Mucosa of descending colon (tissue), 3 donors: ENCODE results near the gene MMP14. TPM values are rescaled to one million over a fixed set of nuclear protein-coding genes. Genes with fewer than 3 reads are reported as not detected.
A peak's percentile ranks its signal among the peaks of the same experiment; 100 is the strongest.

Experiments
- ATAC-seq: fragments of 200-7000 bp; cut with Tn5 transposase; one replicate; pipeline ENCODE4 v1.9.1; 2020; ENCODE audit warnings: mild to moderate bottlenecking, moderate library complexity
- DNase-seq, 3 donors: peaks; one replicate each; pipeline ENCODE4 v3.0.0-alpha.2; 2020
- H3K36me3 ChIP-seq: fragments of 200-600 bp; one replicate; pipeline ENCODE4 v1.8.0; 2021; ENCODE audit warnings: low read depth, mild to moderate bottlenecking
- H3K4me1 ChIP-seq: fragments of 200-600 bp; one replicate; pipeline ENCODE4 v1.8.0; 2021; ENCODE audit warnings: low read depth, mild to moderate bottlenecking
- H3K4me3 ChIP-seq: fragments of 200-600 bp; one replicate; pipeline ENCODE4 v1.8.0; 2021; ENCODE audit warnings: mild to moderate bottlenecking
- H3K9me3 ChIP-seq: fragments of 200-600 bp; one replicate; pipeline ENCODE4 v1.8.0; 2021; ENCODE audit warnings: mild to moderate bottlenecking
- intact Hi-C, 2 donors: fragments of 100-400 bp; cut with DNase I in 1 of 2; cut with micrococcal nuclease in 1 of 2; formaldehyde crosslinking; loops; one replicate each; pipeline versions ENCODE4 v1.11.0 to v1.11.1; 2022; cut with DNase I, micrococcal nuclease
- total RNA-seq, 3 donors: library from RNA; stranded (reverse); fragmentation: NEBNext Ultra II Directional in 2 of 3; extraction: Animal tissue kit (Norgen Biotek cat#: 25700) in 2 of 3; gene quantifications; one replicate each; pipeline versions ENCODE4 v1.2.1 to v1.2.4, GENCODE V29; 2021 to 2023
- TF ChIP-seq, protein P1 (sequence below): fragments of 200-600 bp; IDR thresholded peaks from one replicate; pipeline ENCODE4 v1.8.0; 2022; ENCODE audit warnings: antibody characterized with exemption, mild to moderate bottlenecking
- donor health status: DM: no; HTN: no; CAD: no; lungs with moderate emphysema.
- donor health status: DM: no; HTN: no; CAD: no.
- donor health status: DM: no; HTN: yes; CAD: no.

The MMP14 gene
- total RNA-seq, 3 donors from 2014 or later = 48.1 to 161 (median 104) TPM

DNA sequence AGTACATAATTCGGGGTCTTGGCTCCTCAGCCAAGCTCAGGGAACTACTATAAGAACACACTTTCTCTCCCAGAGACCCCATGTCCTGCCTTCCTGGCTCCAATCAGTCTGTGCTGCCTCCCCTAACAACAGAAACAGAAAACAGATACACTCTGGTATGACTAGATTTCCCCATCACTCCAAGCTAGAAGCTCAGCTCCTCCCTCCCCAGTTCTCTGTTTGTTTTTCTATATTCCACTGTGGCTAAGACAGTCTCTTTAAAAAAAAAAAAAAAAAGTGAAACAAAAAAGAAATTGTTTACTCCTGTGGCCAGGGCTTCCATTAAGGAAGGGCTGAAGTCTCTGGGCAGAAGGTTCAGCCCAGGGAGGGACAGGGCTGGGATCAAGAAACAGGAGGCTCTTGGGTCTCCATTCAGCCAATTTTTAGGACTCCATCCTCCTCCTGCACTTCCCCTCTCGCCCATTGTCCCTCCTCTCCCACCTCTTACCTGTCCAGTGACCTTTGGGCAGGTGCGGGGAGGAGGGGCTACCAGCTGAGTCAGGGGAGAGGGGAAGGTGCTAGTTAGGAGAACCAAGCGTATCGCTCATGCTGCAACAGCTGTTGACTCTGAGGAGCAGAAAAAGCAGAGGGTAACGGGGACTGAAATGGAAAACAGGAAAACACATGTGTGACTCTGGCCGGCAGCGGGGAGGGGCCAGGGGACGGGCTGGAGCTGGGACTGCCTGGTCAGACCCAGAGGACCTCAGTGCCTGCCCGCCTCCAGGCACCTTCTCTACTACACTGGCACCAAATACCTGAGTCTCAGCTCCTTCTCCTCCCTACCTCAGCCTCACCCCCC is 17.0 kb upstream of the MMP14 start:
- H3K9me3 ChIP-seq = no peaks in the 10 kb centered on the region
- H3K4me1 ChIP-seq = peaks cover 14% of the 10 kb centered on the region
- no peaks in the 10 kb centered on the region for H3K36me3 ChIP-seq
- TF ChIP-seq, protein P1, sequence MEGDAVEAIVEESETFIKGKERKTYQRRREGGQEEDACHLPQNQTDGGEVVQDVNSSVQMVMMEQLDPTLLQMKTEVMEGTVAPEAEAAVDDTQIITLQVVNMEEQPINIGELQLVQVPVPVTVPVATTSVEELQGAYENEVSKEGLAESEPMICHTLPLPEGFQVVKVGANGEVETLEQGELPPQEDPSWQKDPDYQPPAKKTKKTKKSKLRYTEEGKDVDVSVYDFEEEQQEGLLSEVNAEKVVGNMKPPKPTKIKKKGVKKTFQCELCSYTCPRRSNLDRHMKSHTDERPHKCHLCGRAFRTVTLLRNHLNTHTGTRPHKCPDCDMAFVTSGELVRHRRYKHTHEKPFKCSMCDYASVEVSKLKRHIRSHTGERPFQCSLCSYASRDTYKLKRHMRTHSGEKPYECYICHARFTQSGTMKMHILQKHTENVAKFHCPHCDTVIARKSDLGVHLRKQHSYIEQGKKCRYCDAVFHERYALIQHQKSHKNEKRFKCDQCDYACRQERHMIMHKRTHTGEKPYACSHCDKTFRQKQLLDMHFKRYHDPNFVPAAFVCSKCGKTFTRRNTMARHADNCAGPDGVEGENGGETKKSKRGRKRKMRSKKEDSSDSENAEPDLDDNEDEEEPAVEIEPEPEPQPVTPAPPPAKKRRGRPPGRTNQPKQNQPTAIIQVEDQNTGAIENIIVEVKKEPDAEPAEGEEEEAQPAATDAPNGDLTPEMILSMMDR = no peak
- intact Hi-C loops = no loop called here
- ATAC-seq = peak; percentile 19
- no peak overlapping the region for H3K4me3 ChIP-seq
- peak; percentile 55 to 68 (median 56) for DNase-seq

DNA sequence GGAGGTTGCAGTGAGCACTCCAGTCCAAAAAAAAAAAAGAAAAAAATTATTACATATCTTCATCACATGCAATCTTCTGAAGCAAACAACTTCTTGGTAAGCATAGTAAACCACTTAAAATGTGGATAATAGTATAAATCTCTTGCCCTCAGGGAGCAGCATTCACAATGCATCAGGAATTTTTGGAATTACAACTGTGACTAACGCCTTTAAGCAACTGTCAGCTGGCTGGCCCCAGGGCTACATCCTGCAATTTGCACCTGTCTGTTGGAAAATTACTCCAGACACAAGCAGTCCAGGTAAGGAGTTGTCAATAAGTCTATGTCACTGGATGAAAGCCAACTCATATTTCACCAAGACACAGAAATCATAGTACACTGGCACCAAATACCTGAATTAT is 15.7 kb upstream of the MMP14 start:
- no peaks in the 10 kb centered on the region for H3K36me3 ChIP-seq
- intact Hi-C loops = no loop called here
- ATAC-seq = no peak
- no peak for DNase-seq
- H3K9me3 ChIP-seq = no peaks in the 10 kb centered on the region
- TF ChIP-seq, protein P1 = no peak
- H3K4me3 ChIP-seq = no peak overlapping the region
- peaks cover 11% of the 10 kb centered on the region for H3K4me1 ChIP-seq

DNA sequence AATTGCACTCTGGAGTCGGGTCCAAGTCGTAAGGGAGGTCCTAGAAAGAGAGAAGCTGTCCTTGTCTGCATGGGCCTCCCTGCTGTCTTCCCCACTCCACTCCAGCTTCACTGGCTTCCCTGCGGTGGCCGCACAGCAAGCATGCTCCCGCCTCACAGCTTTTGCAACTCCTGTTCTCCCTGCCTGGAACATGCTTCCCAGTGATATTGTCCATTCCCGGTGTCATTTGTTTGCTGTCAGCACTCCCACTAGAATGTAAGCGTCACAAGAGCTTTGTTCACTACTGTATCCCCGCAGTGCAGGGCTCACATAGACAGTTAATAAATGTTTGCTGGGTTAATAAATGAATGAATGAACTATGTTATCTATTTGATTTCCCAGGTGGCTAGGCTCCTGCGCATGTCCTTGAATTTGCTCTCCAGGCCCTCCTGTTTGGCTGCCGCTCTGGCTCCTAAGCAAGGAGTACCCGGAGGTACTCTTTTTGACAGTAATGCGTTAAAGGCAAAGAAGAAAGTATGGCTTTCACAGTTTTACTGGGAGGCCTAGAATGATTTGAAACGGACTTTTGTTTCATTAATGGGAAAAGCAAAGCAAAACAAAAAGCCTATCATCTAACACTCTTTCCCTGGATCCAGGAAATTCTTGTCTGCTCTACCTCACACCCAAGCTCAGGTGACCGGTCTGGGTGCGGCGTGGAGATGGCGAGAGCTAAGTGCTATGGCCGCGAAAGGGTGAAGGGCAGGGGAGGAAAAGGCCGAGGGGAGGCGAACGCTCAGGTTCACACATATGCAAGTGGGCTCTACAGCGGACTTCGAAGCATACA is 15.0 kb upstream of the MMP14 start:
- Histone ChIP-seq H3K4me3 (no peak overlapping the region), H3K9me3 (no peaks in the 10 kb centered on the region), H3K36me3 (no peaks in the 10 kb centered on the region), H3K4me1 (peaks cover 11% of the 10 kb centered on the region)
- DNase-seq (peak in 1 of 3 donors; percentile 60), ATAC-seq (no peak)
- intact Hi-C loops = loop anchor here in 1 of 2 donors (2.0 kb wide), 1 partner anchor 79 kb away; no protein-coding TSS in a partner anchor
- TF ChIP-seq, protein P1 = no peak

DNA sequence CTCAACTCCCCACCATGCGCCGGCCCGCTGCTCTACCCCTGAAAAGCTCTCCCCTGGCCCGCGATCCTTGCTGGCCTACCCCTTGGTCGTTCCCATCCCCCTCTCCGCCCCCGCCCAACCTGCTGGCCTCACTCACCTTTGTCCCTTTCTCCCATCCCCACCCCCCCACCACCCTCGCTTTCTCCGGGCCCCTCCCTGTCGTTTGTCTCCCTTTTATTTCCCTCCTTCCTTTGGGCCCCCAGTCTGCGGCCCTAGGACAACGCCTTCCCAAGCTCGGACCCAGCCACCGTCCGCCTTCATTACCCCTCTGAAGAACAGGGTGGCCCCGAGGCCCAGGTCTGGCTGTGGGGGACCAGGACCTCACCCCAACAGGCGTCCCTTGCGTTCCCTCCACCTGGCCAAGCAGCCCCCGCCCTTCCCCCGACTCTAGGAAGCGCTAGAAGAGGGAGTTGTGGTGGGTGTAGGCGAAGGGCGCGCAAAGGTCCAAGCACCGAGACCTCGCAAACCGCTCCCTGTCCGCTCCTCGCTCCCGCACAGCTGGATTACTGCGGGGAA is 14.3 kb upstream of the MMP14 start:
- ATAC-seq (no peak), DNase-seq (peak in 1 of 3 donors; percentile 26)
- TF ChIP-seq, protein P1 = no peak
- Histone ChIP-seq H3K36me3 (no peaks in the 10 kb centered on the region), H3K4me3 (no peak overlapping the region), H3K9me3 (no peaks in the 10 kb centered on the region), H3K4me1 (peaks cover 11% of the 10 kb centered on the region)
- intact Hi-C loops = loop anchor here in 1 of 2 donors (2.0 kb wide), 1 partner anchor 79 kb away; no protein-coding TSS in a partner anchor

DNA sequence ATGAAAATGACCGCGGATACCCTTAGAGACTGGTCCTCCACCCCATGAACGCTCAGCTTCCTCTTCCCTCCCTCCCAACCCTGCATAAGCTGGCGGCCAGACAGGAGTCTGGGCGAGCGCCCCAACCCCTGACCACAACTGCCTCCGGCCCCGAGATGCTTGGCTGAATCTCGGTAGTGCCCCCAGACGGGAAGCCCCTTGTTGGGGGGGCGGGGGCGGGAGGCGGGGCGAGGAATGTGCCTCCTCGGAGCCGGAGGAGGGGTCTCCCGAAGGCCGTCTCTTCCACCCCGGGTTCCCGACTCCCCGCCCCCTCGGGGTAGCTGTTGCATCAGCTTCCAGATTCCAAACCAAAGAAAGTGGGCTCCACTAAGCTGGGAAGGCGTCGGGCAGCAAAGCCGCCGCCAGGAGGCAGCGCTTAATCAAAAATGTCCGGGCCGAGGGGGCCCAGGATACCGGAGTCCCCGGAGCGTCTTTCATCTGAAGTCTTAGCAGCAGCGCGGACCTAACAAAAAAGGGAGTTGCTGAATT is 13.8 kb upstream of the MMP14 start:
- no peak overlapping the region for H3K4me3 ChIP-seq
- H3K4me1 ChIP-seq = peaks cover 11% of the 10 kb centered on the region
- H3K36me3 ChIP-seq = no peaks in the 10 kb centered on the region
- ATAC-seq (peak; percentile 78), DNase-seq (peak; percentile 80 to 87 (median 87))
- no peaks in the 10 kb centered on the region for H3K9me3 ChIP-seq
- intact Hi-C loops = loop anchor here in 1 of 2 donors (2.0 kb wide), 1 partner anchor 78 kb away; no protein-coding TSS in a partner anchor
- TF ChIP-seq, protein P1 = peak; percentile 62
